T-helper 2 cell treated with Interferon-gamma antibody and Interleukin-4, amounts not matched to agents 100 ng/mL and 5 ng/mL, for 36 hours (primary cell): Measurements from ENCODE around the gene DIP2A. TPM values are rescaled to one million over a fixed set of nuclear protein-coding genes. Genes with fewer than 3 reads are reported as not detected.

ENCODE experiments used
- intact Hi-C: fragments of 100-400 bp; cut with micrococcal nuclease; formaldehyde crosslinking; loops from one replicate; pipeline ENCODE4 v1.15.1; 2023
- total RNA-seq: library from RNA; stranded (reverse); gene quantifications from 2 replicates; pipeline ENCODE4 v1.2.3, GENCODE V29; 2022

The DIP2A gene
- total RNA-seq, 1 donor from 2014 or later, result 47.6 TPM

GRCh38 chr21:46581780-46582307 is 123.2 kb downstream of the DIP2A start:
- intact Hi-C loops, result no loop called here

DNA sequence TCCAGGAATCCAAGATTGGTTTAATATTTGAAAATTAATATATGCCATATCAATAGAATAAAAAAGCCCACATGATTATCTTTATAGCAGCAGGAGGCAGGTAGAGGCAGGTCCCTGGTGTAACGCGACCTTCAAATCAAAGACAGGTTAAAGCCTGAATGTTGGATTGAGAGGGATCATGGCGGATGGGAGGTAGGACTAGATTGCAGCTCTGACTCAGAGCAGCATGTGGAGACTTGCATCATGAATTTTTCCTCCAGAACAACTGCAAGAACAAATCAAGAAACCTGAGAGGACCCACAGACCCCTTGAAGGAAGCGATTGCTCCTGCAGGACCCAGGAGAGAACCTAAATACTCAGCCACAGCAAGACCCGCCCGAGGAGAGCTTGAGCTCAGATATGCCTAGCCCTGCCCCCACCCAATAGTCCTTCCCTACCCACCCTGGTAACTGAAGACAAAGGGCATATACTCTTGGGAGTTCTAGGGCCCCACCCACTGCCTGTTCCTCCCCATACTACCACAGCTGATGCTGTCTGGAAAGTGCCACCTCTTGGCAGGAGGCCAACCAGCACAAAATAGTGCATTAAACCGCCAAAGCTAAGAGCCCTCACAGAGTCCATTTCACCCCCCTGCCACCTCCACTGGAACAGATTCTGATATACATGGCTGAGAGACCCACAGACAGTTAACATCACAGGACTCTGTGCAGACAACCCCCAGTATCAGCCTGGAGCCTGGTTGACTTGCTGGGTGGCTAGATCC is 126.7 kb downstream of the DIP2A start:
- intact Hi-C loops, result no loop called here

DNA sequence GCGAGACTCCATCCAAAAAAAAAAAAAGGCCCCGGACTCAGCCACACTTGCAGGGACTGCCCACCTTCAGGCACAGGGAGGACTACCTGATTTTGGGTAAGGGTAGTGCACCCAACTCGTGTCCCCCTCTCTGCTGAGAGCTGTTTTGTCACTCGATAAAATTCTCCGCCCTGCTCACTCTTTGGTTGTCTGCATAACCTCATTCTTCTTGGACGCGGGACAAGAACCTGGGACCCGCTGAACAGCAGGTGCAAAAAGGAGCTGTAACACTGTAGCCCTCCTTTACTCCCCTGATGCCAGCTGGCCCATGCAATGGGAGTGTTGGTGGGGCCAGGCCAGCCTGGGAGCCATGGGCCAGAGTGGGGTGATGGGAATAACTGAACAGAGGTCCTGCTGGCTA is 135.6 kb downstream of the DIP2A start:
- intact Hi-C loops, result no loop called here

DNA sequence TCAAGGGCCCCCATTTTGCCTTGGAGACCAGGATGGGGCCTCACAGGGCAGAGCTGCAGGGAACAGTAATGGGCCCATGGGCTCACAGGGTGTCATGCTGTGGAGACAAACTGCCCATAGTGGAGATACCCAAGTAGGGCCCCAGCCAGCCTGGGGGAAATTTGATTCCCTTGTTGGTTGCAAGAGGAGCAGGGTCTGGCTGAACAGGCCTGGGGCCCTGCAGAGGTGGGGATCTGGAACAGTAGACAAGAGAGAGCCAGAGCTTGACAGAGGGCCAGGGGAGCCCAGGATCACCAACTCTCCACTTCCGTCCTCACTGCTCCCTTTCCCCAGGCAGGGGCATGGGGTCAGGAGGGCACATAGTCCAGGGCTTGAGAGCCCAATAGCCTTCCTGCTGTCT is 137.5 kb downstream of the DIP2A start:
- intact Hi-C loops, result no loop called here

DNA sequence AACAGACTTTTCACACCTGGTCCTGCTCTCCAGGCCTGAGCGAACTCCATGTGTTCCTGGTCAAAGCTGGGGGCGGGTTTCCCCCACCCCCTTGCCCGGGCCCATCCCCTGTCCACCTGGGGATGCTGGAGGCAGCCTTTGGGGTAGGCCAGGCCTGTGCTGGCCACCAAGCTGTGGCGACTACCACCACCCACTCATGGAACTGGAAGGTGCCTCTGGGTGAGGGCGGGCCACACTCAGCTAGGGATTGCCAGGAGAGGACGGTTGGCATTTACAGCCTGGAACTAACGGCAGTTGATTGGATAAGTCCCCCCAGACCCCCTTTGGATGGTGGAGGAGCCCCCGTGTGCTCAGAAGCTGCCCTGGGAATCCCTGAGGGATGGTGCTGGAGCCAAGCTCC is 138.3 kb downstream of the DIP2A start:
- intact Hi-C loops, result no loop called here

DNA sequence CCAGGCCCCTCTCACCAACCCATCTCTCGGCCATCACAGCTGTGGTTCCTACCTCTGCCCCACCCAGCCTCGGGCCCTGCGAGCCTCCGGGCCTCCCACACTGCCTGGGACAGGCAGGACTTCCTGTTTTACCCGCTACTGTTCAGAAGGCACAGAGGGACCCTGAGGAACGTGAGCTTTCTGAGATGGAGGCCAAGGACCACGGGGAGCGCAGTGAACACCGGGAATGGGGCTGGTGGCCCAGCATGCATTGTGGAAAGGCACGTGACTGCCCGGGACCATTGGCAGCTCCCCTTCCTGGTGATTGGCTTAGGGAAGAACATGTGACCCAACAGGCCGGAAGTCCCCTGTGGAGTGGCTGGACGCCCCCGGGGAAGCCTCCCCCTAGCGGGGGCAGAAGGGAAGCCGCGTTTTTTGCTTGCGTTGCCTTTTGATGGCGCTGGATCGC is 139.2 kb downstream of the DIP2A start:
- intact Hi-C loops, result no loop called here

DNA sequence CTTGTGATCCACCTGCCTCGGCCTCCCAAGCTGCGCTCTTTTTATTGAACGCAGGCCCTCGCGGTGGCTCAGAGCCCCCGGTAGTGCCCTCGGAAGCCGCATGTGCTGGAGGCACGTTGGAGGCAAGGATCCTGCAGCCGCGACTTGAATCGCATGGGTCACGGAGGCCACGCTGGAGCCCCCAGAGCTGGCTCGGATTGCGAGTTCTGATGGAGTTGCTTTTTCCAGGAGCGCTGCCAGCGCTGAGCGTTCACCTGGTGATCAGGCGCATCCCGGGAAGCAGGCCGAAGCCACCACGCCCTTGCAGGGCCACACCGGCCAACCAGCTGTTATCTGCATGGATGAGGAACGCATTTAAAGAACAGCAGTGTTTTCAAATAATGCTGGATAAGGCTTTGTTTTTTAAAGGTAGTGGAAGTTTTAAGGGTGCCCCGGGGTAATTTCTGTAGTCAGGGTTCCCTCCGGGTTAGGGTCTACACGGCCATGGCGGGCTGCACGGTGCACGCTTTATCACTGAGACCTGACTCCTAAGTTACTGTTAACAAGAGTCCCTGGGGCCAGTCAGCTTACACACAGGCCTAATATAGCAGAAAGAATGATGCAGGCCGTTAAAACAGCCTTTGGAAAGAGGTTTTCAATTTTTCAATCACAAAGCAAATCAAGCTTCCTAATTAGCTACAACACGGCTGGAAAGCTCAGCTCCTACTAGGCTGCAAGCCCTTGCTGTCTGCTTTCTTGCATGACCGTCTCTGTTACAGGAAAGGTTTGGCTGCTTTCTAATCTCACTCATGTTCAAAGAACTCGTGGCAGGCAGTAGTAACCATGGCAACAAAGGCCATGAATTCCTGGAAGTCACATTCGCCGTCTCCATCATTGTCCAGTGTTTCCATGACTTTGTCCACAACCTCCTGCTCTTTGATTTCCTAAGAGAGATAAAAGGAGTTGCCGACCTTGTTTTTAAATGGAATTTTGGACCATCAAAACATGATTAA is 140.2 kb downstream of the DIP2A start:
- intact Hi-C loops, result no loop called here

DNA sequence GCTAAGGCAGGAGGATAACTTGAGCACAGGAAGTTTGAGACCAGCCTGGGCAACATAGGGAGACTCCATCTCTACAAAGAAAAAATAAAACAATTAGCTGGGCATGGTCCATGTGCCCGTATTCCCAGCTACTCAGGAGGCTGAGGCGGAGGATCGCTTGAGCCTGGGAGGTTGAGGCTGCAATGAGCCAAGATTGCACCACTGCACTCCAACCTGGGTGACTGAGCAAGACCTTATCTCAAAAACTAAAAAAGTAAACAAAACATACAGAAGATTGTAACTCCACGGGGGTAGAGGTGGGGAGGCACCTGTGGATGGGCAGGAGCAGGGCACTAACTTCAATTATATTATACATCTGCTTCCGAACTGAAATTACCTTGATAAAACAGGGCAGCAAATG is 141.6 kb downstream of the DIP2A start:
- intact Hi-C loops, result no loop called here

DNA sequence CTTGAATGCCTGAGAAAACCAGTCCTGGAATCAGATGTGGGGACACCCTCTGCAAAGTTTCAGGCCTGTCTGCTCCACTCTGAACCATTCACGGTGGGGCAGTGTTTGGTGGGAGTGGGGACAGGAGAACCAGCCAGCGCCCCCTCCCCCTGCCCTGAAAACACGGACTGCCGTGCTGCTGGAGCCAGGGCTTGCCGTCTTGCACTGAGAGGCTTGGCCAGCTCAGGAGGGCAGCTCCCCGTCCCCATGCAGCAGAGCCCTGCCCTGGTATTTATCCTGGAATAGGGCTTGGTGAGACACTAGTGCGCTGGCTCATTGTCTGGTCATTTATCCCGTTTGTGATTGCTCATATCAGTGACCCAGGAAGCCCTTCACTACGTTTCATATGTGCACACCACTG is 142.3 kb downstream of the DIP2A start:
- intact Hi-C loops, result no loop called here

DNA sequence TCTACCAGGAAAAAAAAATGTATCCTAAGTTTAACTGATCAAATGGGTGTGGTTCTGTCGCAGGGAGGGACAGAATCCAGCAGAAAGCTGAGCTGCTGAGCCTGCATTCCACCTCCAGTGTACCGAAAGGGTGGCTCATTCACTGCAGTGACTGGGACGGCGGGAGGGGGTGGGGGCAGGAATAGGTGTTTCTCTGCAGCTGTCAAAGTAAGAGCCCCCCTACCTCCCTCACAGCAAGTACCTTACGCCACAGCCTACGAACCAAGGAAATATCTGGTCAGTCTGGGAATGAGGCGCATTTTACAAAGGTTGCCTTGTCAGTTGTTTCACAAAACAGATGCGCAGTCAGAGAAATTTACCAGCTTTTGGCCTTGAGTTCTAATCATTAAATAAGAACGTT is 144.5 kb downstream of the DIP2A start:
- intact Hi-C loops, result no loop called here

GRCh38 chr21:46604329-46604974 is 145.8 kb downstream of the DIP2A start:
- intact Hi-C loops, result no loop called here

DNA sequence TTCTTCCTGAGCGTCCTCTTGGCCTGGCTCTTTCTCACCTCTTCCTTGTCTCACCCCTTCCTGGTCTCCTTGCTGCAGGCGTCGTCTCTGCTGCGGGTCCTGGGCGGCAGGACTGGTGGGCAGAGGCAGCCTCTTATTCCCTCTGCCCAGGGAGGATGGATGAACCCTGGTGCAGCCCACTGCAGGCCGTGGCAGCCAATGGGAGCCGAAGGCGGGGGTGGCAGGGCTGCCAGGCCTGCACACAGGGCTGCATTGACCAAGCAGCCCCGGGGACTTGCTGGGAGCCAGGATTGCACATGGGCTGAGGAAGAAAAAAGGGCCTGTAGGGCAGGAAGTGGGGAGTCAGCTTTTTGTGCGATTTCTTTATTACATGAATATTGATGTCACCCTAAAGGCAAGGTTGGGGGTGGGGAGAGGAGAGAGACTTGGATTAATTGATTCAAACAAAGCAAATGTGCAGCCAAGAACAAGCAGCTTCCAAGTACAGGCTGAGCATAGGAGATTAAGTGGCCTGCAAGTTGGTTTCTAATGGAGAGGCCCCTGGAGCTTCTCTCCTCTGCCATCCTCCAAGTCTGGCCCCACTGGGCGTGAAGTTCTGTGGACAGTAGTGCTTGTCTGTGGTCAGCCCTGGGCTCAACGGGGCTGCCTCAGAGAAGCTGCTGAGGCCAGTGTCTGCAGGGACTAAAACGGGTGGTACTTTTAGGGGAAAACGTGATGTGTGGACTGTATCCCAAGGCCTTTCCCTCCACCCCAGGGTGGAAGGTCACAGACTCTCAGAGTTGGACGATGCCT is 146.5 kb downstream of the DIP2A start, which contains the start of gene S100B:
Gene S100B, minus strand, starts transcription at position 108 of the 792 bp plus-strand sequence. CDS start 2,667 bp downstream, outside the sequence.
- intact Hi-C loops, result no loop called here

GRCh38 chr21:46605767-46606426 is 147.2 kb downstream of the DIP2A start:
- intact Hi-C loops, result no loop called here

DNA sequence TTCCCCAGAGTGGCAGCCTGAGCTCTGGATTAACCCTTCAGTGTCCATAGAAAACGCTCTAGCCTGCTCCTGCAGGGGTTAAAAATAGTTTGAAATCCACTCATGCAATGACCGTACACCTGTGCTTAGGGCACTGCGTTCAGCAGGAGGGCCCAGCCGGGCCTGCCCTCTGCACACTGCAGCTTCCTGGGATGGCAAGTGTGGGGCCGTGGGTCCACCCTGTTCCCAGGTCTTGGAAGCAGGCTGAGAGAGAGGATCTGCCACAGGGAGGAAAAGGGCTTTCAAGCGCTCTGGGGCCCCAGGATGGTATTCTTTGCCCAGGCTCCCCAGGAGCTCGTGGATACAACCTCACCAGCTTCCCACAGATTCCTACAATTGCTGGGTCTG is 147.7 kb downstream of the DIP2A start:
- intact Hi-C loops, result no loop called here

- intact Hi-C loops, result no loop called here
Measured at GRCh38 chr21:46607636-46608035, 148.9 kb downstream of the DIP2A start.

DNA sequence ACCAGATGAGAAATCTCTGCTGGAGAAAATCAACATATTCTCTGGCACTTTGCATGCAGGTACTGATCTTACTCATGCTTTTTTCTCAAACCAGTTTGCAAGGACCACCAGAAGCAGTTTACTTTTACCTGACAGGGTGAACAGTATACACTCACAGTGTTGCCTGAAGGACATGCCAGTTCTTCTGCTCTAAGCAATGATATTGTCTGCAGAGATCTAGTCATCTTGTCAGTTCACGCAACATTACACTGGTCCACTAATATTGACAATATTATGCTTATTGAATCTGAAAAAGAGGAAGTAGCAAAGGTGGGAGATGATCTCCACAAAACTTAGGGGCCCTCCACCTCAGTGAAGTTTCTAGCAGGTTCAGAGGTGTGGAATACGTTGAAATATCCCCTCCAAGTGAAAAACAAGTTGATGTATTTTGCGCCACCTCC is 150.0 kb downstream of the DIP2A start:
- intact Hi-C loops, result no loop called here

DNA sequence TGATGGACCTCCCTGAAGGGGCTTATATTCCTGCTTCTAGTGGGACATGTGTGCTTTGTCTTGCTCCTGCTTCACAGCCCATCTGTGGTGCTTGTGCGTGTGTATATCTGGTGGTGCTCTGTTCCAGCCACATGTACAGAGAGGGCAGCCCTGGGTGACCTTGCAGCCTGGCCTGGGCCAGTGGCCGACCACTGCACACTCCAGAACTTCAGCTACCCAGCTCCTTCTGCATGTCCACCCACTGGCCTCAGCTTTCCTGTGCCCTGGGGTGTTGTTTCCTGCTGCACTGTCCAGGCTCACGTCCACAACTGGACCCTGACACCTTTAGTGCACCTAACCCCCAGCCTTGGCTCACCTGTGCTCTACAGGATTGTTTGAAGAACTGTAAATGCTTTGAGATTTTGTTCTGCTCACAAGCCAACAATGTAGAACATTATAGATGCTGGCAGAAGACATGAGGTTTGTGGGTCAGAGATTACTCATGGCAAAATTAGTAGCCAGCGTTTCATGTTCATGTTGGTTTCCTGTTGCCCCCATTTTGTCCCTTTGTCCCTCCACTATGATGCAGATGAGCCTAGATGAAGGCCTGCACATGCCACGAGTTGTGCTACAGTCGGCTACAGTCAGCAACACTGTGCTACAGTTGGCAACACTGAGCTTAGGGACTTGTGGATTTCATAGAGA is 151.5 kb downstream of the DIP2A start:
- intact Hi-C loops, result no loop called here

- intact Hi-C loops, result no loop called here
Measured at GRCh38 chr21:46613391-46613790, 154.7 kb downstream of the DIP2A start.

DNA sequence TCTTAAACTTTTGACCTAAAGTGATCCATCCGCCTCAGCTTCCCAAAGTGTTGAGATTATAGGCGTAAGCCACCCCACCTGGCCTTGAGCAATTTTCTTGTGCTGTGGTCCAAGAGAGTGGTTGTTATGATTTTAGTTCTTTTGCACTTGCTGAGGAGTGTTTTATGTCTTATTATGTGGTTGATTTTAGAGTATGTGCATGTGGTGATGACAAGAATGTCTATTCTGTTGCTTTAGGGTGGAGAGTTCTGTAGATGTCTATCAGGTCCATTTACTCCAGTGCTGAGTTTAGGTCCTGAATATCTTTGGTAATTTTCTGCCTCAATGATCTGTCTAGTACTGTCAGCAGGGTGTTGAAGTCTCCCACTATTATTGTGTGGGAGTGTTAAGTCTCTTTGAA is 157.4 kb downstream of the DIP2A start:
- intact Hi-C loops, result no loop called here
